ENCODE results near the gene TPCN1. TPM values are rescaled to one million over a fixed set of nuclear protein-coding genes. Genes with fewer than 3 reads are reported as not detected.
A peak's percentile ranks its signal among the peaks of the same experiment; 100 is the strongest.

The TPCN1 gene
- total and polyA plus RNA-seq, 2 of the 13 experiments (the other 11 are each of a cell fraction or from before 2014, with no cell fraction given): 8.0 to 26.8 TPM

DNA sequence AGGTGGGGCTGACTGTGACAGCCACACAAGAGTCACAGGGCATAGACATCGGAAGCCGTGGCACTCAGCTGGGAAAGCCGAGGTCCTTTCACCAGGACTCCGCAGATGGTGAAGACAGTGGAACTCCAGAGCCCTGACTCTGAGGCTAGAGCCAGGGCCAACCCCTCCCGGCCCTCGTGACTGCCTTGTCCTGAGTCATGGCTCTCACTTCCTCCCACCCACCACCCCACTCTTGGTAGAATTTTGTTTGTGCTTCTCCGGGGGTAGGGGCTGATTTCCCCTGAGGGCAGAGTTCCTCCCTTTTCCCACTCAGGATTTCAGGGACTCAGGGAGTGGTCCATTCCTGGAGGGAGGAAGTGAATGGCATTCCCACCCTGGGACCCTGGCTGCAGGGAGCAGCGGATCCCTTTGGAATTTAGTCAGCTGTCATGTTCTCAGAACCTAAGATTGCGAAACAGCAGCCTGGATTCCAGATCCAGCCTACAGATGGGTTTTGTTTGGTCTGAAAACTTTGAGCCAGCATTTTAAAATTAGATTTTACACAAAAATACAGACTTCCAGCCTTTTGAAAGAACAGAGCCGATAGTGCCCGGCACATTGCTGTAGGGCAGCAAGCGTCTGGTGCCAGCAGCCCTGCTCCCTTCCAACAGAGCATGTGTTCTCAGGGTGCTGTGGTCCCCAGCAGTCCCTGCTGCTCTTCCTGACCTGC is 50.7 kb downstream of the TPCN1 start (continued):
- TF ChIP-seq MXD4 (CRISPR knock-in tag; IDR thresholded peaks at IDR 0.05) (0 out of 2 replicates have a peak, but pooled peaks have one; percentile 37), KMT2A (CRISPR knock-in tag; IDR thresholded peaks at IDR 0.05) (no peak), ARHGAP35 (CRISPR knock-in tag; IDR thresholded peaks at IDR 0.05; ENCODE audit: borderline replicate concordance) (no peak), NFYB (CRISPR knock-in tag; IDR thresholded peaks at IDR 0.05) (0 out of 2 replicates have a peak, but pooled peaks have one; percentile 3), NFE2L2 (IDR thresholded peaks at IDR 0.05; ENCODE audit: low read length) (0 out of 2 replicates have a peak, but pooled peaks have one; percentile 5), ZNF430 (CRISPR knock-in tag; IDR thresholded peaks at IDR 0.05) (peak; percentile 59; the same call in 1 of the 2 replicates), HNRNPUL1 (IDR thresholded peaks at IDR 0.05; ENCODE audit: low read depth, low read length) (no peak), FIP1L1 (IDR thresholded peaks at IDR 0.05; ENCODE audit: borderline replicate concordance, insufficient read depth, low read depth, low read length) (no peak), ZFP36L2 (CRISPR knock-in tag; IDR thresholded peaks at IDR 0.05) (no peak), ZKSCAN5 (CRISPR knock-in tag; IDR thresholded peaks at IDR 0.05) (no peak), ETV5 (CRISPR knock-in tag; IDR thresholded peaks at IDR 0.05; ENCODE audit: borderline replicate concordance) (no peak; the same call in 1 of the 2 replicates), EP300 (IDR thresholded peaks at IDR 0.05; ENCODE audit: low read depth in 2 of 2, low read length in 2 of 2) (no peak; a peak in 1 of 4 replicates), EP300 (CRISPR knock-in tag; IDR thresholded peaks at IDR 0.05; ENCODE audit: borderline replicate concordance) (no peak; the same call in 1 of the 2 replicates), REPIN1 (CRISPR knock-in tag; IDR thresholded peaks at IDR 0.05; ENCODE audit: borderline replicate concordance, low read depth) (no peak), HOXA9 (CRISPR knock-in tag; IDR thresholded peaks at IDR 0.05; ENCODE audit: borderline replicate concordance) (no peak), SIN3A (IDR thresholded peaks at IDR 0.05; ENCODE audit: borderline replicate concordance, low read depth, low read length) (peak; percentile 73; the same call in 1 of the 2 replicates), FOXP4 (CRISPR knock-in tag; IDR thresholded peaks at IDR 0.05) (peak; percentile 30; the same call in 1 of the 2 replicates), ZBTB20 (CRISPR knock-in tag; IDR thresholded peaks at IDR 0.05; ENCODE audit: borderline replicate concordance, low read depth) (no peak), ZNF556 (CRISPR knock-in tag; IDR thresholded peaks at IDR 0.05; ENCODE audit: borderline replicate concordance) (no peak)
- TF ChIP-seq, protein P1, sequence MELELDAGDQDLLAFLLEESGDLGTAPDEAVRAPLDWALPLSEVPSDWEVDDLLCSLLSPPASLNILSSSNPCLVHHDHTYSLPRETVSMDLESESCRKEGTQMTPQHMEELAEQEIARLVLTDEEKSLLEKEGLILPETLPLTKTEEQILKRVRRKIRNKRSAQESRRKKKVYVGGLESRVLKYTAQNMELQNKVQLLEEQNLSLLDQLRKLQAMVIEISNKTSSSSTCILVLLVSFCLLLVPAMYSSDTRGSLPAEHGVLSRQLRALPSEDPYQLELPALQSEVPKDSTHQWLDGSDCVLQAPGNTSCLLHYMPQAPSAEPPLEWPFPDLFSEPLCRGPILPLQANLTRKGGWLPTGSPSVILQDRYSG (CRISPR knock-in tag; IDR thresholded peaks at IDR 0.05): no peak
- TF ChIP-seq, protein P2, sequence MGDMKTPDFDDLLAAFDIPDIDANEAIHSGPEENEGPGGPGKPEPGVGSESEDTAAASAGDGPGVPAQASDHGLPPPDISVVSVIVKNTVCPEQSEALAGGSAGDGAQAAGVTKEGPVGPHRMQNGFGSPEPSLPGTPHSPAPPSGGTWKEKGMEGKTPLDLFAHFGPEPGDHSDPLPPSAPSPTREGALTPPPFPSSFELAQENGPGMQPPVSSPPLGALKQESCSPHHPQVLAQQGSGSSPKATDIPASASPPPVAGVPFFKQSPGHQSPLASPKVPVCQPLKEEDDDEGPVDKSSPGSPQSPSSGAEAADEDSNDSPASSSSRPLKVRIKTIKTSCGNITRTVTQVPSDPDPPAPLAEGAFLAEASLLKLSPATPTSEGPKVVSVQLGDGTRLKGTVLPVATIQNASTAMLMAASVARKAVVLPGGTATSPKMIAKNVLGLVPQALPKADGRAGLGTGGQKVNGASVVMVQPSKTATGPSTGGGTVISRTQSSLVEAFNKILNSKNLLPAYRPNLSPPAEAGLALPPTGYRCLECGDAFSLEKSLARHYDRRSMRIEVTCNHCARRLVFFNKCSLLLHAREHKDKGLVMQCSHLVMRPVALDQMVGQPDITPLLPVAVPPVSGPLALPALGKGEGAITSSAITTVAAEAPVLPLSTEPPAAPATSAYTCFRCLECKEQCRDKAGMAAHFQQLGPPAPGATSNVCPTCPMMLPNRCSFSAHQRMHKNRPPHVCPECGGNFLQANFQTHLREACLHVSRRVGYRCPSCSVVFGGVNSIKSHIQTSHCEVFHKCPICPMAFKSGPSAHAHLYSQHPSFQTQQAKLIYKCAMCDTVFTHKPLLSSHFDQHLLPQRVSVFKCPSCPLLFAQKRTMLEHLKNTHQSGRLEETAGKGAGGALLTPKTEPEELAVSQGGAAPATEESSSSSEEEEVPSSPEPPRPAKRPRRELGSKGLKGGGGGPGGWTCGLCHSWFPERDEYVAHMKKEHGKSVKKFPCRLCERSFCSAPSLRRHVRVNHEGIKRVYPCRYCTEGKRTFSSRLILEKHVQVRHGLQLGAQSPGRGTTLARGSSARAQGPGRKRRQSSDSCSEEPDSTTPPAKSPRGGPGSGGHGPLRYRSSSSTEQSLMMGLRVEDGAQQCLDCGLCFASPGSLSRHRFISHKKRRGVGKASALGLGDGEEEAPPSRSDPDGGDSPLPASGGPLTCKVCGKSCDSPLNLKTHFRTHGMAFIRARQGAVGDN (CRISPR knock-in tag; IDR thresholded peaks at IDR 0.05): peak; percentile 79
